GM12878 (cell line): ENCODE data around the gene CNIH2. TPM values are rescaled to one million over a fixed set of nuclear protein-coding genes. Genes with fewer than 3 reads are reported as not detected.

ENCODE experiments used
- ATAC-seq: fragments of 200-7000 bp; cut with Tn5 transposase; 3 replicates; pipeline ENCODE4 v1.9.1; 2020; ENCODE audit warnings: mild to moderate bottlenecking, moderate library complexity
- BruUV-seq: library from RNA; stranded (reverse); fragments of 400-500 nt; replicated peaks from 2 replicates; lab custom pipeline; 2021; lab: Mats Ljungman, UMichigan
- CTCF ChIA-PET: fragments of 300-600 bp; sonication (Branson Sonifier 250); formaldehyde crosslinking; extraction: SDS; loops from one replicate; lab custom pipeline; 2021; ENCODE audit warnings: inconsistent platforms; lab: Yijun Ruan, JAX
- POLR2A ChIA-PET: fragments of 350-600 bp; formaldehyde crosslinking; extraction: SDS; loops from one replicate; lab custom pipeline; 2021; ENCODE audit warnings: inconsistent platforms; lab: Charles Lee
- RAD21 ChIA-PET: fragments of 300-600 bp; sonication (Branson Sonifier 250); formaldehyde crosslinking; loops from one replicate; lab custom pipeline; 2023; ENCODE audit warnings: antibody characterized with exemption; ENCODE audit not compliant: unreplicated experiment; lab: Charles Lee
- SMC1A ChIA-PET: fragments of 300-600 bp; sonication (Branson Sonifier 250); formaldehyde crosslinking; loops from one replicate; lab custom pipeline; 2023; ENCODE audit not compliant: unreplicated experiment, uncharacterized antibody; lab: Charles Lee
- DNase-seq: peaks from one replicate; pipeline ENCODE4 v3.0.0-alpha.2; 2011; ENCODE audit warnings: low read depth, low spot score
- FAIRE-seq: peaks from 3 replicates; lab custom pipeline; 2011; peaks lifted over from hg19 to GRCh38; lab: Jason Lieb, UNC
- H2AFZ ChIP-seq: 2 replicates; pipeline ENCODE4 v1.6.0; 2011; ENCODE audit warnings: low read depth, low read length, control low read depth; ENCODE audit not compliant: control insufficient read depth
- H3K27ac ChIP-seq: 2 replicates; pipeline ENCODE4 v1.5.1; 2011; ENCODE audit warnings: control low read depth; ENCODE audit not compliant: control insufficient read depth, insufficient read depth
- H3K27me3 ChIP-seq, 2 experiments: replicated peaks in 1 of 2; 2 replicates each; pipeline versions ENCODE4 v1.6.0 to v1.6.1; 2011; ENCODE audit warnings: low read length in 1 of 2; ENCODE audit not compliant: control insufficient read depth in 2 of 2, insufficient read depth in 2 of 2
- H3K36me3 ChIP-seq, 2 experiments: 2 replicates each; pipeline ENCODE4 v1.5.1; 2011; ENCODE audit warnings: low read length in 1 of 2; ENCODE audit not compliant: control insufficient read depth in 2 of 2, insufficient read depth in 2 of 2
- H3K4me1 ChIP-seq: 2 replicates; pipeline ENCODE4 v1.6.1; 2011; ENCODE audit warnings: mild to moderate bottlenecking, low read length, moderate library complexity, mixed read lengths; ENCODE audit not compliant: control insufficient read depth, insufficient read depth
- H3K4me2 ChIP-seq: 2 replicates; pipeline ENCODE4 v1.6.0; 2011; ENCODE audit warnings: control low read depth; ENCODE audit not compliant: control insufficient read depth, insufficient read depth
- H3K4me3 ChIP-seq: fragments of 200-600 bp; sonication (generic); 2 replicates; pipeline ENCODE4 v1.5.1; 2016
- H3K79me2 ChIP-seq: 2 replicates; pipeline ENCODE4 v1.6.0; 2011; ENCODE audit warnings: low read length; ENCODE audit not compliant: control insufficient read depth, insufficient read depth
- H3K9ac ChIP-seq: 2 replicates; pipeline ENCODE4 v1.8.0; 2011; ENCODE audit warnings: low read length, control low read depth, mixed read lengths; ENCODE audit not compliant: control insufficient read depth, insufficient read depth
- H3K9me3 ChIP-seq: replicated peaks from 3 replicates; pipeline ENCODE4 v1.5.1; 2011; ENCODE audit warnings: mild to moderate bottlenecking, low read length; ENCODE audit not compliant: control insufficient read depth, insufficient read depth
- H4K20me1 ChIP-seq: 2 replicates; pipeline ENCODE4 v1.6.0; 2011; ENCODE audit not compliant: control insufficient read depth, insufficient read depth
- BACH1 ChIP-seq: fragments of 450-650 bp; IDR thresholded peaks from 2 replicates; pipeline ENCODE4 v1.6.1; 2017; ENCODE audit warnings: mild to moderate bottlenecking, borderline replicate concordance
- IKZF1 ChIP-seq: fragments of 450-650 bp; conservative IDR thresholded peaks from 2 replicates; pipeline ENCODE4 v1.6.1; 2017; ENCODE audit warnings: antibody characterized with exemption, mild to moderate bottlenecking
- IKZF2 ChIP-seq, 2 experiments: fragments of 450-650 bp; IDR thresholded peaks; 2 replicates each; pipeline ENCODE4 v1.6.1; 2017; ENCODE audit warnings: mild to moderate bottlenecking in 2 of 2, moderate library complexity in 2 of 2
- SIN3A ChIP-seq: IDR thresholded peaks from 2 replicates; pipeline ENCODE4 v1.6.1; 2012; ENCODE audit warnings: low read depth, low read length, improper control_type of control experiment
- SREBF2 ChIP-seq: IDR thresholded peaks from 2 replicates; pipeline ENCODE4 v1.6.1; 2012; ENCODE audit warnings: mild to moderate bottlenecking, low read length
- SUZ12 ChIP-seq: fragments of 200-600 bp; sonication (generic); IDR thresholded peaks from one replicate; pipeline ENCODE4 v1.6.1; 2018; ENCODE audit warnings: antibody characterized with exemption, mild to moderate bottlenecking; ENCODE audit not compliant: unreplicated experiment
- TARDBP ChIP-seq: IDR thresholded peaks from 2 replicates; pipeline ENCODE4 v1.6.1; 2016; ENCODE audit warnings: borderline replicate concordance
- whole genome bisulfite sequencing: methylation state at CpG from one replicate; pipeline ENCODE4 v1.1.6; 2016; ENCODE audit warnings: low lambda C conversion rate; ENCODE audit not compliant: insufficient replicate concordance, insufficient coverage; ENCODE audit errors: missing lambda C conversion rate; 5-methylcytosine and 5-hydroxymethylcytosine counted together
- in situ Hi-C: fragments of 300-500 bp; cut with MboI; formaldehyde crosslinking; loops from 9 replicates; pipeline ENCODE4 v1.14.3; 2018; ENCODE audit warnings: mixed read lengths
- intact Hi-C: fragments of 100-400 bp; cut with micrococcal nuclease; formaldehyde crosslinking; loops from one replicate; pipeline ENCODE4 v1.14.2; 2022; ENCODE audit not compliant: unreplicated experiment
- polyA plus RNA-seq, 11 experiments: library from polyadenylated mRNA; depleted of rRNA in 4 of 11; unstranded in 6 of 11; stranded (reverse) in 5 of 11; fragments of >200 nt; fragmentation: Nextera tagmentation in 4 of 11; fragmentation: Illumina TruSeq in 1 of 11; extraction: Ambion mirVana in 4 of 11; extraction: Trizol in 1 of 11; gene quantifications; 1 replicate in 1 of 11; 2 replicates in 10 of 11; pipeline versions ENCODE4 v1.2.1 to v1.2.3, GENCODE V29; 2011 to 2016; ENCODE audit warnings: inconsistent platforms in 2 of 11, missing spikeins in 2 of 11, low read depth in 1 of 11
- total RNA-seq, 4 experiments: library from RNA; depleted of rRNA in 3 of 4; stranded (reverse); fragments of >200 nt in 3 of 4; fragmentation: Illumina TruSeq in 1 of 4; extraction: Trizol in 1 of 4; gene quantifications; 2 replicates each; pipeline versions ENCODE4 v1.2.1 to v1.2.3, GENCODE V29; 2013 to 2021
- TF ChIP-seq, protein P1 (sequence below): fragments of 450-650 bp; formaldehyde crosslinking; IDR thresholded peaks from 2 replicates; pipeline ENCODE4 v1.5.0; 2022; ENCODE audit warnings: mild to moderate bottlenecking, missing genetic modification characterization
- TF ChIP-seq, protein P2 (sequence below): fragments of 450-650 bp; conservative IDR thresholded peaks from 2 replicates; pipeline ENCODE4 v1.6.1; 2017; ENCODE audit warnings: mild to moderate bottlenecking, moderate library complexity
- TF ChIP-seq, protein P3 (sequence below): fragments of 450-650 bp; IDR thresholded peaks from 2 replicates; pipeline ENCODE4 v1.6.1; 2018; ENCODE audit warnings: mild to moderate bottlenecking, low read depth, moderate library complexity; ENCODE audit not compliant: partially characterized antibody

The CNIH2 gene
- total and polyA plus RNA-seq, 10 of the 15 experiments (the other 5 are each of a cell fraction or from before 2014, with no cell fraction given): 0.07 to 1.3 (median 0.68) TPM; not detected in 2

DNA sequence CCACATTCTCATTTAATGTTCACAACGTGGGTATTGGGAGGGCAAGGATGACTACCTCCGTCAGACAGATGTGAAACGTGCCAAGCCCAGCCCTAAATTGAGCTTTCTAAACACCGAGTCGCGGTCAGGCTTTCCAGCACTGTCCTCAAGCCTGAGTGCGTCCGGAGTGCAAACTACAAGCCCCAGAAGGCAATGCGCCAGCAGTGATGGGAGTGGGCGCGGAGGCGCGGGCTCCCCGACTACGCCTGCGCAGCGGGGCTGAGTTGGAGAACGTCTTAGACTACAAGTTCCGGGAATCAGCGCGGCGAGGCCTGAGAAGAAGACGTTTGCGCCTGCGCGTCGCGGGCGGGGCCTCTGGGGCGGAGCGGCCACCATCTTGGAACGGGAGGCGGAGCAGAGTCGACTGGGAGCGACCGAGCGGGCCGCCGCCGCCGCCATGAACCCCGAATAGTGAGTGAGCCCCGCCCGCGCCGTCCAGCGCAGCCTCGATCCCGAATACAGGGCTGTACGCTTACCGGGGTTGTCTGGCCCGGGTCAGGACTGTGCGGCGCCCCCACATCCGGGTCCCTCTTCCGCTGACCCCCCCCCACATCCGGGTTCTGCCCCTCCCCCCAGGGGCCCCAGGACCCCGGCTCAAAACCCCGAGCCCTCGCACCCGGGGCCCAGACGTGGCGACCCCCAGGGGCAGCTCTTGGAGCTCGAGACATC, 9.6 kb upstream of the CNIH2 start, which contains the start of gene RAB1B (continued):
- TF ChIP-seq, protein P1, sequence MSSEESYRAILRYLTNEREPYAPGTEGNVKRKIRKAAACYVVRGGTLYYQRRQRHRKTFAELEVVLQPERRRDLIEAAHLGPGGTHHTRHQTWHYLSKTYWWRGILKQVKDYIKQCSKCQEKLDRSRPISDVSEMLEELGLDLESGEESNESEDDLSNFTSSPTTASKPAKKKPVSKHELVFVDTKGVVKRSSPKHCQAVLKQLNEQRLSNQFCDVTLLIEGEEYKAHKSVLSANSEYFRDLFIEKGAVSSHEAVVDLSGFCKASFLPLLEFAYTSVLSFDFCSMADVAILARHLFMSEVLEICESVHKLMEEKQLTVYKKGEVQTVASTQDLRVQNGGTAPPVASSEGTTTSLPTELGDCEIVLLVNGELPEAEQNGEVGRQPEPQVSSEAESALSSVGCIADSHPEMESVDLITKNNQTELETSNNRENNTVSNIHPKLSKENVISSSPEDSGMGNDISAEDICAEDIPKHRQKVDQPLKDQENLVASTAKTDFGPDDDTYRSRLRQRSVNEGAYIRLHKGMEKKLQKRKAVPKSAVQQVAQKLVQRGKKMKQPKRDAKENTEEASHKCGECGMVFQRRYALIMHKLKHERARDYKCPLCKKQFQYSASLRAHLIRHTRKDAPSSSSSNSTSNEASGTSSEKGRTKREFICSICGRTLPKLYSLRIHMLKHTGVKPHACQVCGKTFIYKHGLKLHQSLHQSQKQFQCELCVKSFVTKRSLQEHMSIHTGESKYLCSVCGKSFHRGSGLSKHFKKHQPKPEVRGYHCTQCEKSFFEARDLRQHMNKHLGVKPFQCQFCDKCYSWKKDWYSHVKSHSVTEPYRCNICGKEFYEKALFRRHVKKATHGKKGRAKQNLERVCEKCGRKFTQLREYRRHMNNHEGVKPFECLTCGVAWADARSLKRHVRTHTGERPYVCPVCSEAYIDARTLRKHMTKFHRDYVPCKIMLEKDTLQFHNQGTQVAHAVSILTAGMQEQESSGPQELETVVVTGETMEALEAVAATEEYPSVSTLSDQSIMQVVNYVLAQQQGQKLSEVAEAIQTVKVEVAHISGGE (CRISPR knock-in tag): no peak
- no peak for TF ChIP-seq SUZ12
- TF ChIP-seq, all 136 proteins: peak for 32

DNA sequence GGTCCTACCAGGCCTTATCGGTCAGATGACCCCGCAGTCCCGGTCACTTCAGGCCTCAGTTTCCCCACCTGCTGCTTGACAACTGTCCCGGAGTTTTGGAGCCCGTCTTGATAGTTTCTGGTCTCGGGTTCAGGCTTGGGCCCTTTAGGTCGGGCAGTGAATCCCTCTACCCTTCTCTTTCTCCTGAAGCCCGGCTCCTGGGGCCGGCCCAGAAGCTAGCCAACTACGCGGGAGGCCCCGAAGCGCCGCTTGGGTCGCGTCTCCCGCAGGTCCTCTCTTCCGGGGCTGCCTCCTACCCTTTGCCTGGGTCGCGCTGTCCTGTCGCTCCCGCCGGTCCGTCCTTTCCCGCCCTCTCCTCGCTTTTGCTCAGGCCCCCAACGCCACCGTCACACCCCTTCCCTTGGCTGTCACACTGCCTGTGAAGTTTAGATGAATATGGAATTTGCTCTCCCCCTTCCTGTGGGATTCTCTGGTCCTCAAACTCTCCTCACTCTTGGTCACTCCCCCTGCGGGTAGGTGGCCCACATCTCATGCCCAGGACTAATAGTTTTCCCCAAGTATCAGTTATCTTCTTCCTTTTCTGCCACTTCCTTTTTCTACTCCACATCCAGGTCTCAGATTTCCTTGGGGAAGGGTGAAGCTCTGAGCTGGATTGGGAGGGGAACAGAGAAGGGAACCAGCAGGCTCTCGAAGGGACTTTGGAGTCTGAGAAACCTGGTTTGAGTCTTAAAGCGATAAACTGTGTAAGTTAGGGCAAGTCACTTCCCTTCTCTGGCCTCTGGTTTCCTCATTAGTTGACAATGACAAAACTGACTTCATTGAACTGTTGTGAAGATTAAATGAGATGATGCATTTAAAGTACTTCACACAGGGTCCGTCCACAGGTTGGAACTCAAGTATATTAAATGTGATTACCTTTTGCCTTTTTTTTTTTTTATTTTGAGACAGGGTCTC, 8.7 kb upstream of the CNIH2 start:
- FAIRE-seq (peak; percentile 54), DNase-seq (no peak), ATAC-seq (0 out of 3 replicates have a peak, but pooled peaks have one; percentile 3)
- no peaks in the 10 kb centered on the region for H3K27me3 ChIP-seq
- RAD21 ChIA-PET: interaction anchor here (2.2 kb wide), 1 partner anchor 12 kb away, joined by 9 read pairs; no protein-coding TSS in a partner anchor
- peaks cover 15 to 27% of the 10 kb centered on the region in 2 experiments for H3K36me3 ChIP-seq
- POLR2A ChIA-PET: interaction anchor here (1.0 to 2.6 kb wide), 6 partner anchors 13 to 396 kb away, joined by 3 to 26 read pairs (median 8); partner anchors contain the start of genes SF3B2 and YIF1A
- H4K20me1 ChIP-seq: no peaks in the 10 kb centered on the region
- BruUV-seq: TSS peak; percentile 58
- peaks cover 11% of the 10 kb centered on the region for H3K4me1 ChIP-seq
- peak overlapping the region; percentile 94 for H3K27ac ChIP-seq
- peak overlapping the region; percentile 97 for H3K9ac ChIP-seq
- no peaks in the 10 kb centered on the region for H3K9me3 ChIP-seq
- under 1% methylated on average over 32 of the region's 32 CpGs for WGBS
- H3K79me2 ChIP-seq: peaks cover 27% of the 10 kb centered on the region
- intact Hi-C loops (loop anchor here (2.0 kb wide), 1 partner anchor 14 kb away; no protein-coding TSS in a partner anchor), in situ Hi-C loops (no loop called here)
- peak overlapping the region; percentile 28; the same call in 1 of the 2 replicates for H2AFZ ChIP-seq
- SMC1A ChIA-PET: no interaction called here
- peak overlapping the region; percentile 96 for H3K4me3 ChIP-seq
- CTCF ChIA-PET: interaction anchor here (0.6 to 1.5 kb wide), 4 partner anchors 13 to 368 kb away, joined by 3 to 5 read pairs (median 4); no protein-coding TSS in a partner anchor
- H3K4me2 ChIP-seq: peak overlapping the region; percentile 48
- peak; percentile 56; the same call in 1 of the 2 replicates for TF ChIP-seq IKZF1
- peak; percentile 14; the same call in 1 of the 2 replicates for TF ChIP-seq TARDBP
- no peak for TF ChIP-seq SIN3A
- TF ChIP-seq, protein P2, sequence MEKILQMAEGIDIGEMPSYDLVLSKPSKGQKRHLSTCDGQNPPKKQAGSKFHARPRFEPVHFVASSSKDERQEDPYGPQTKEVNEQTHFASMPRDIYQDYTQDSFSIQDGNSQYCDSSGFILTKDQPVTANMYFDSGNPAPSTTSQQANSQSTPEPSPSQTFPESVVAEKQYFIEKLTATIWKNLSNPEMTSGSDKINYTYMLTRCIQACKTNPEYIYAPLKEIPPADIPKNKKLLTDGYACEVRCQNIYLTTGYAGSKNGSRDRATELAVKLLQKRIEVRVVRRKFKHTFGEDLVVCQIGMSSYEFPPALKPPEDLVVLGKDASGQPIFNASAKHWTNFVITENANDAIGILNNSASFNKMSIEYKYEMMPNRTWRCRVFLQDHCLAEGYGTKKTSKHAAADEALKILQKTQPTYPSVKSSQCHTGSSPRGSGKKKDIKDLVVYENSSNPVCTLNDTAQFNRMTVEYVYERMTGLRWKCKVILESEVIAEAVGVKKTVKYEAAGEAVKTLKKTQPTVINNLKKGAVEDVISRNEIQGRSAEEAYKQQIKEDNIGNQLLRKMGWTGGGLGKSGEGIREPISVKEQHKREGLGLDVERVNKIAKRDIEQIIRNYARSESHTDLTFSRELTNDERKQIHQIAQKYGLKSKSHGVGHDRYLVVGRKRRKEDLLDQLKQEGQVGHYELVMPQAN: peak; percentile 57; the same call in 1 of the 2 replicates
- TF ChIP-seq, protein P3, sequence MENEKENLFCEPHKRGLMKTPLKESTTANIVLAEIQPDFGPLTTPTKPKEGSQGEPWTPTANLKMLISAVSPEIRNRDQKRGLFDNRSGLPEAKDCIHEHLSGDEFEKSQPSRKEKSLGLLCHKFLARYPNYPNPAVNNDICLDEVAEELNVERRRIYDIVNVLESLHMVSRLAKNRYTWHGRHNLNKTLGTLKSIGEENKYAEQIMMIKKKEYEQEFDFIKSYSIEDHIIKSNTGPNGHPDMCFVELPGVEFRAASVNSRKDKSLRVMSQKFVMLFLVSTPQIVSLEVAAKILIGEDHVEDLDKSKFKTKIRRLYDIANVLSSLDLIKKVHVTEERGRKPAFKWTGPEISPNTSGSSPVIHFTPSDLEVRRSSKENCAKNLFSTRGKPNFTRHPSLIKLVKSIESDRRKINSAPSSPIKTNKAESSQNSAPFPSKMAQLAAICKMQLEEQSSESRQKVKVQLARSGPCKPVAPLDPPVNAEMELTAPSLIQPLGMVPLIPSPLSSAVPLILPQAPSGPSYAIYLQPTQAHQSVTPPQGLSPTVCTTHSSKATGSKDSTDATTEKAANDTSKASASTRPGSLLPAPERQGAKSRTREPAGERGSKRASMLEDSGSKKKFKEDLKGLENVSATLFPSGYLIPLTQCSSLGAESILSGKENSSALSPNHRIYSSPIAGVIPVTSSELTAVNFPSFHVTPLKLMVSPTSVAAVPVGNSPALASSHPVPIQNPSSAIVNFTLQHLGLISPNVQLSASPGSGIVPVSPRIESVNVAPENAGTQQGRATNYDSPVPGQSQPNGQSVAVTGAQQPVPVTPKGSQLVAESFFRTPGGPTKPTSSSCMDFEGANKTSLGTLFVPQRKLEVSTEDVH: peak; percentile 30
- no peak for TF ChIP-seq BACH1
- no peak for TF ChIP-seq SREBF2
- peak; percentile 64 to 69 for TF ChIP-seq IKZF2 (IDR thresholded peaks at IDR 0.05)
